ENCODE data around the gene CEMP1.

DNA sequence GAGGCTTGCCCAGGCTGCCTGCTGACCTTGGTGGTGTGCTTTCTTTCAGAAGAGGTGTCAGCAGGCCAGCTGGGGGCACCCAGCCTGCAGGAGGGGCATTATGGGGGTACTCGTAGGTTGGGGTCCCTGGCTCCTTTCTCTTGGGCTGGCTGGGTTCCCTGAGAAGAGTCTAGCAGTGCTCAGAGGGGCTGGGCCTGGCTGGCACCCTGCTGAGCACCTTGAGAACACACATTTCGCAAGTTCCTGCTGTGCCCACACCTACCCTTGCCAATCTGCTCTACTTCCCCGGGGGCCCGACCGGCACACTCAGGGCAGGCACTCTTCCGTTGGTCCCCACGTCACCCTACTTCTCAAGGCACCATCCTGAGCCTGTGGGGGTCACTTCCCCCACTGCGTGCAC, 5.1 kb downstream of the CEMP1 start:
- TF ChIP-seq, protein P1, sequence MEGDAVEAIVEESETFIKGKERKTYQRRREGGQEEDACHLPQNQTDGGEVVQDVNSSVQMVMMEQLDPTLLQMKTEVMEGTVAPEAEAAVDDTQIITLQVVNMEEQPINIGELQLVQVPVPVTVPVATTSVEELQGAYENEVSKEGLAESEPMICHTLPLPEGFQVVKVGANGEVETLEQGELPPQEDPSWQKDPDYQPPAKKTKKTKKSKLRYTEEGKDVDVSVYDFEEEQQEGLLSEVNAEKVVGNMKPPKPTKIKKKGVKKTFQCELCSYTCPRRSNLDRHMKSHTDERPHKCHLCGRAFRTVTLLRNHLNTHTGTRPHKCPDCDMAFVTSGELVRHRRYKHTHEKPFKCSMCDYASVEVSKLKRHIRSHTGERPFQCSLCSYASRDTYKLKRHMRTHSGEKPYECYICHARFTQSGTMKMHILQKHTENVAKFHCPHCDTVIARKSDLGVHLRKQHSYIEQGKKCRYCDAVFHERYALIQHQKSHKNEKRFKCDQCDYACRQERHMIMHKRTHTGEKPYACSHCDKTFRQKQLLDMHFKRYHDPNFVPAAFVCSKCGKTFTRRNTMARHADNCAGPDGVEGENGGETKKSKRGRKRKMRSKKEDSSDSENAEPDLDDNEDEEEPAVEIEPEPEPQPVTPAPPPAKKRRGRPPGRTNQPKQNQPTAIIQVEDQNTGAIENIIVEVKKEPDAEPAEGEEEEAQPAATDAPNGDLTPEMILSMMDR (IDR thresholded peaks at IDR 0.05), result no peak
- no peak for TF ChIP-seq POLR2AphosphoS5 (IDR thresholded peaks at IDR 0.05; ENCODE audit: insufficient read depth in 1 of 2, low read depth in 1 of 2)
- TF ChIP-seq POLR2A (IDR thresholded peaks at IDR 0.05), result no peak

Measured in vagina (tissue), 2 donors.